ENCODE measurements around the gene RAPGEF1.

DNA sequence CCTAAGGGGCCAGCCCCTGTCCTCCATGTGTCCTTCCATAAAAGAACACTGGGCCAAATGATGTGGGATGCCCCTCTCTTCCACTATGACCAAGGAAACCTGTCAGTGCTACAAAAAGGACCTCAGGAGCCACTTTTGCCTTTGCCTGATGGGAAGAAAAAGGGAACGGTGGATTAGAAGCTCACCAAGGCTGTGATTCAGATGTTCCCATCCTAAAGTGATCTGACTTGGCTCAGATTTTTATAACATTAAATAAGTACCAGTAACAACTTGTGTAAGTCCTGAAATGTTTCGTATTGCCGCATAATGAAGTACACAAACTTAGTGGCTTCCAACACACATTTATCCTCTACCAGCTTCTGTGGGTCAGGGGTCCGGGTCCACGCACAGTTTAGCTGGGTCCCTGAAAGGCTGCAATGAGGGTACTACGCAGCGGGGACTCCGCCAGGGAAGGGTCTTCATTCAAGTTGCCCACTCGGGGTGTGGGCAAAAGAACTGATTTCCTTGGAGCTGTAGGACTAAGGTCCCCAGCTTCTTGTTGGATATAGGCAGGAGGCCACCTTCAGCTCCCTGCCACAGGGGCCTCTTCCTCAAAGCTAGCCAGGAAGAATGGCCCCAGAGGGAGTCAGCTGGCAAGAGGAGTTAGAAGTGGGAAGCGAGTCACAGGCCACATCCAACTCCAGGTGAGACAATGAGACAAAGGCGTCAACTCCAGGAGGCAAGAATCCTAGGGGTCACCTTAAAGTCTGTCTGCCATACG lies 60.4 kb downstream of the RAPGEF1 start:
- TF ChIP-seq CTCF (conservative IDR thresholded peaks at IDR 0.05; ENCODE audit: low read depth, low read length) (no peak), EZH2 (IDR thresholded peaks at IDR 0.05; ENCODE audit: borderline replicate concordance, low read depth, low read length, poor library complexity, severe bottlenecking) (no peak)

Measured in A673 (cell line).